ENCODE measurements around the gene CBARP. TPM values are rescaled to one million over a fixed set of nuclear protein-coding genes. Genes with fewer than 3 reads are reported as not detected.
A peak's percentile ranks its signal among the peaks of the same experiment; 100 is the strongest.

CBARP gene
- total RNA-seq, 1 donor from 2014 or later, result 26.2 TPM

- H3K4me1 Mint-ChIP-seq, result peaks cover 21% of the 10 kb centered on the region
- no peak for TF ChIP-seq CTCF (conservative IDR thresholded peaks at IDR 0.05)
- peak overlapping the region; percentile 73 for H3K4me3 Mint-ChIP-seq
- DNase-seq (ENCODE audit: low read depth, low spot score), result no peak
- H3K9me3 Mint-ChIP-seq, result no peaks in the 10 kb centered on the region
- H3K36me3 Mint-ChIP-seq (ENCODE audit: low read depth), result peaks cover 3% of the 10 kb centered on the region
- H3K27ac Mint-ChIP-seq (ENCODE audit: unreplicated experiment), result no peak overlapping the region
- H3K27me3 Mint-ChIP-seq (ENCODE audit: low read depth), result peaks cover 20% of the 10 kb centered on the region
These were observed 43.1 kb upstream of the CBARP start for GRCh38 chr19:1280636-1281568.

DNA sequence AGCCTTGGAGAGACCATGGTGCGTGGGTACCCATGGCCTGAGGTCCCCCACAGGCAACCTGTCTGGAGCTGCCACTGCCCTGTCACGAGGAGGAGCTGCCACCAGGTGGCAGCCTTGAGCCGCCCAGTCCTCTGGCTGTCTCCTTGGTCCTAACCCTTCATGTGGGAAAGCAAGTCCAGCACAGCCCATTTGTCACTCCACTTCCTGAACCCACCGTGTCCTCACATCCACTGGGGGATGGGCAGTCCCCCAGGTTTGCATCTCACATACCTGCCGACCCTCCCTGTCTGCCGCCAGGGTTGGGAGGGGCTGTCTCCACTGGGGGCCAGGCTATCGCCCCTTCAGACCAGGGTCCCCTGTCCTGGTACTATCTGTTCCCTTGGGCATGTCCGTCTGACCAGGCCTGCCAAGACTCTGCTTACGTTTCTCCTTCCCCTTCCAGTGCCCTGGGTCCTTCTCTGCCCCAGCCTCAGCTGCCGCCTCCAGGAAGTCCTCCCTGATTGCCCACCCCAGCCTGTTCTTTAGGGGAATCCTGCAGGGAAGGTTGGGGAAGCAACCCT, 42.1 kb upstream of the CBARP start:
- Mint-ChIP-seq H3K9me3 (no peaks in the 10 kb centered on the region), H3K27ac (ENCODE audit: unreplicated experiment) (no peak overlapping the region), H3K36me3 (ENCODE audit: low read depth) (peaks cover 3% of the 10 kb centered on the region), H3K27me3 (ENCODE audit: low read depth) (peaks cover 19% of the 10 kb centered on the region), H3K4me3 (peak overlapping the region; percentile 95), H3K4me1 (peaks cover 20% of the 10 kb centered on the region)
- TF ChIP-seq CTCF (conservative IDR thresholded peaks at IDR 0.05), result peak; percentile 92
- peak; percentile 87 for DNase-seq (ENCODE audit: low read depth, low spot score)

GRCh38 chr19:1278713-1279660, 41.2 kb upstream of the CBARP start:
- Mint-ChIP-seq H3K36me3 (ENCODE audit: low read depth) (peaks cover 4% of the 10 kb centered on the region), H3K27me3 (ENCODE audit: low read depth) (peaks cover 12% of the 10 kb centered on the region), H3K27ac (ENCODE audit: unreplicated experiment) (no peak overlapping the region), H3K4me3 (peak overlapping the region; percentile 95), H3K9me3 (no peaks in the 10 kb centered on the region), H3K4me1 (peaks cover 17% of the 10 kb centered on the region)
- DNase-seq (ENCODE audit: low read depth, low spot score), result no peak
- no peak for TF ChIP-seq CTCF (conservative IDR thresholded peaks at IDR 0.05)

GRCh38 chr19:1278074-1278473, 40.3 kb upstream of the CBARP start:
- peaks cover 18% of the 10 kb centered on the region for H3K27me3 Mint-ChIP-seq (ENCODE audit: low read depth)

More at GRCh38 chr19:1278074-1278473, 40.3 kb upstream of the CBARP start:
- H3K4me3 Mint-ChIP-seq, result peak overlapping the region; percentile 60
- no peak for TF ChIP-seq CTCF (conservative IDR thresholded peaks at IDR 0.05)
- DNase-seq (ENCODE audit: low read depth, low spot score), result no peak
- H3K36me3 Mint-ChIP-seq (ENCODE audit: low read depth), result peaks cover 10% of the 10 kb centered on the region
- H3K27ac Mint-ChIP-seq (ENCODE audit: unreplicated experiment), result no peak overlapping the region
- H3K9me3 Mint-ChIP-seq, result no peaks in the 10 kb centered on the region
- H3K4me1 Mint-ChIP-seq, result peaks cover 25% of the 10 kb centered on the region
